RWPE2 (cell line): ENCODE data around the gene MAP3K14.

Experiments used
- ATAC-seq: fragments of 200-7000 bp; cut with Tn5 transposase; 3 replicates; pipeline ENCODE4 v1.9.1; 2021; ENCODE audit warnings: low read depth
- DNase-seq: peaks from one replicate; pipeline ENCODE4 v3.0.0-alpha.2; 2020; ENCODE audit warnings: low spot score
- H3K27ac ChIP-seq: fragments of 450-650 bp; 2 replicates; pipeline ENCODE4 v1.5.1; 2017; ENCODE audit warnings: mild to moderate bottlenecking; ENCODE audit not compliant: poor library complexity, severe bottlenecking
- H3K27me3 ChIP-seq: fragments of 250-450 bp; sonication (Bioruptor Pico); 2 replicates; pipeline ENCODE4 v1.5.1; 2021; ENCODE audit warnings: mild to moderate bottlenecking, moderate library complexity; ENCODE audit not compliant: insufficient read depth, poor library complexity, severe bottlenecking
- H3K36me3 ChIP-seq: fragments of 250-450 bp; sonication (Bioruptor Pico); 2 replicates; pipeline ENCODE4 v1.5.1; 2020; ENCODE audit warnings: low read depth, mild to moderate bottlenecking, moderate library complexity
- H3K4me1 ChIP-seq: fragments of 250-450 bp; sonication (Bioruptor Pico); 2 replicates; pipeline ENCODE4 v1.5.1; 2021; ENCODE audit warnings: mild to moderate bottlenecking, moderate library complexity; ENCODE audit not compliant: insufficient read depth, poor library complexity, severe bottlenecking
- H3K4me3 ChIP-seq: fragments of 250-450 bp; sonication (Bioruptor Pico); 2 replicates; pipeline ENCODE4 v1.5.1; 2021; ENCODE audit warnings: mild to moderate bottlenecking, moderate library complexity; ENCODE audit not compliant: severe bottlenecking
- H3K9me3 ChIP-seq: fragments of 250-450 bp; sonication (Bioruptor Pico); 2 replicates; pipeline ENCODE4 v1.5.1; 2021; ENCODE audit warnings: mild to moderate bottlenecking, moderate library complexity; ENCODE audit not compliant: severe bottlenecking
- TF ChIP-seq, protein P1 (sequence below): fragments of 450-650 bp; IDR thresholded peaks from one replicate; pipeline ENCODE4 v1.5.1; 2017; ENCODE audit warnings: mild to moderate bottlenecking, moderate library complexity; ENCODE audit not compliant: poor library complexity, severe bottlenecking

MAP3K14 gene

DNA sequence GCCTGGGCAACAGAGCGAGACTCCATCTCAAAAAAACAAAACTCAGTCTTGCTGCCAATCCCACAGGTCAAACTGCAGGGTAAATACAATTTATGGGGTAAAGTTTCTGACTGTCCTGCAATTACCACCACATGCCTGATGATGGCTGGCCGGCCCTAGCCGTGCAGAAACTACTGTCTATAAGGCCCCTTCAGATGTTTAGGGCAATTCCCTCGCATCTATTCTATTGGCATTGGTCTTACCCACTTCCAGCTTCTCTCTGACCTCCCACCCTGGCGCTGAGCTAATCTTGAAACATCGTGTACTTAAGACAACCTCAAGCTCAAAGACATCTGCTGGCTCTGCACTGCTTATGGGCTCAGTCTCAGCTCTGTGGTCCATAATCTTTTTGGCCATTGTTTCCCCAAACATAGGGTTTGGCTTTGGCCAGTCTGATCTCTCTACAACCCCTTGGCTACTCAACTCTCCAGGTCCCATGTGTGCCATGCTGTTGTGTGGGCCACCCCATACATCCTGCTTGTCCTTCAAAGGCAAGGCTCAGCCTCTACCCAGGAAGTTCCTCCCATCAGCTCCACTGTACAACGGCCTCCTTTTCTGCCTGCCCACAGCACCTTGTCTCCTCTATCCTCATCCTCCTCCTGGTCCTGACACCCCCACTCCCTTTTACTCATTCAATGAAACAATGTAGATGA lies 16.6 kb downstream of the MAP3K14 start:
- Histone ChIP-seq H3K4me3 (no peak overlapping the region), H3K36me3 (peaks cover 31% of the 10 kb centered on the region), H3K4me1 (peaks cover 49% of the 10 kb centered on the region), H3K27ac (peak overlapping the region; percentile 88), H3K9me3 (no peaks in the 10 kb centered on the region), H3K27me3 (no peaks in the 10 kb centered on the region)
- ATAC-seq: no peak
- TF ChIP-seq, protein P1, sequence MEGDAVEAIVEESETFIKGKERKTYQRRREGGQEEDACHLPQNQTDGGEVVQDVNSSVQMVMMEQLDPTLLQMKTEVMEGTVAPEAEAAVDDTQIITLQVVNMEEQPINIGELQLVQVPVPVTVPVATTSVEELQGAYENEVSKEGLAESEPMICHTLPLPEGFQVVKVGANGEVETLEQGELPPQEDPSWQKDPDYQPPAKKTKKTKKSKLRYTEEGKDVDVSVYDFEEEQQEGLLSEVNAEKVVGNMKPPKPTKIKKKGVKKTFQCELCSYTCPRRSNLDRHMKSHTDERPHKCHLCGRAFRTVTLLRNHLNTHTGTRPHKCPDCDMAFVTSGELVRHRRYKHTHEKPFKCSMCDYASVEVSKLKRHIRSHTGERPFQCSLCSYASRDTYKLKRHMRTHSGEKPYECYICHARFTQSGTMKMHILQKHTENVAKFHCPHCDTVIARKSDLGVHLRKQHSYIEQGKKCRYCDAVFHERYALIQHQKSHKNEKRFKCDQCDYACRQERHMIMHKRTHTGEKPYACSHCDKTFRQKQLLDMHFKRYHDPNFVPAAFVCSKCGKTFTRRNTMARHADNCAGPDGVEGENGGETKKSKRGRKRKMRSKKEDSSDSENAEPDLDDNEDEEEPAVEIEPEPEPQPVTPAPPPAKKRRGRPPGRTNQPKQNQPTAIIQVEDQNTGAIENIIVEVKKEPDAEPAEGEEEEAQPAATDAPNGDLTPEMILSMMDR: no peak
- DNase-seq: no peak

DNA sequence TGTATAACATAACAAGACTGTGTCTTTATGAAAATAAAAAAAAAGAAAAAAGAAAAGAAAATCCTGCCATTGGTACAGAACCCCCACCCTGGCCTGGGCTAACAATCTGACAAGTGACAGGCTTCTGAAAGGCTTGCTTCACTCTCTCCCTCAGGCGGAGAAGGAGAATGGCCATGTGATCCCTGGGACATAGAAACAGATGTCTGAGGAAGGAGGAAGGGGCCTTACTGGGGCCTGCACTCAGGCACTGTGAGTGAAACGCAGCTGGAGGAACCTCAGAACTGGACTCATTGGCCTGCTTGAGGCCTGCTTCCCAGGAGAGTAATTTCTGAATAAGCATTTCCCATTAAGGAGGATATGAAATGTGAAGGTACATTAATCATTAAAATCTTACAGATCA lies 17.5 kb downstream of the MAP3K14 start:
- H3K27me3 ChIP-seq: no peaks in the 10 kb centered on the region
- no peak overlapping the region for H3K4me3 ChIP-seq
- peaks cover 27% of the 10 kb centered on the region for H3K36me3 ChIP-seq
- TF ChIP-seq, protein P1: no peak
- ATAC-seq (no peak), DNase-seq (no peak)
- H3K4me1 ChIP-seq: peaks cover 57% of the 10 kb centered on the region
- no peaks in the 10 kb centered on the region for H3K9me3 ChIP-seq
- peak overlapping the region; percentile 88 for H3K27ac ChIP-seq

DNA sequence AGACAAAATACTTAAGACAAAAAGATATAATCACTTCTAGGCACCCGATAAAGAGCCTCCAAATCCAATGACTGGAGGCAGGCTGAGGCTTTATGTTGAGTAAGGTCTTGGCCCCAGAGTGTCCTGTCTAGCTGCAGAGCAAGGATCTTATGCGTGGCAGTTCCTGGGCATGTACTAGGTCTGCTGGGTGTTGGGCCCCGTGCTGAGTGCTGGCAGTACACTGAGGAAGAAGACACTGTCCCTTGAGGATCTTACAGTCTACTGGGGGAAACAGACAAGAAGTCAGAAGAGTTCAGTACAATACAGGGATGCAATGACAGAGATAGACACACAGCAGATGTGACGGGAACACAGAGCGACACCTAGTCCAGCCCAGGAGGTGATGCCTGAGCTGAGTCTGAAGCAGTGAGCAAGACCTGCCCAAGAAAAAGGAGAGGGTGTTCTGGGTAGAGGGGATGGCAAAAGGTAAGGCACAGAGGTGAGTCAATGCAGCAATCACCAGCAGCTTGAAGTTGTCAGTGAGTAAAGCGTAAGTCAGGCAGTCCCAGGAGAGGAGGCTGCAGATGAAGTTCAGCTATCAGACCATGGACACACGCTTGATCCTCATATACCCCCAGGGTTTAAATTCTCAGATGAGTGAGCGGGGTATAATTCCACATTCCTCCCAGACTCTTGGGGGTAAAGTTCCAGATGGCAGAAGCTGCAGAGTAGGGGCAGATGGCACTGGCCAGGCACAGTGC lies 18.1 kb downstream of the MAP3K14 start:
- ATAC-seq (peak; percentile 66), DNase-seq (no peak)
- Histone ChIP-seq H3K27ac (peak overlapping the region; percentile 88), H3K27me3 (no peaks in the 10 kb centered on the region), H3K4me3 (no peak overlapping the region), H3K9me3 (no peaks in the 10 kb centered on the region), H3K36me3 (peaks cover 23% of the 10 kb centered on the region), H3K4me1 (peaks cover 64% of the 10 kb centered on the region)
- TF ChIP-seq, protein P1: no peak

DNA sequence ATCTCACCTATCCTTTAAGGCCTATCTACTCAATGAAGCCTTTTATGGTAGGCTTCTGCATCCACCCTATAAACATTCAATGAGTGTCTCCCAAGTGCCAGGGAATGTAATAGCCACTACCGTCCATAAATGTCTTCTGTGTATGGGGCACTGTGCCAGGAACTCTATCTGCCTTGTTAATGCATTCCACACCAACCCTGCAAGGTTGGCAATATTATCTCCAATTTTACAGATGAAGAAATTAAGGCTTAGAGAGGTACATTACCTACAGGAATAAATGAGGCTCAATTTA lies 20.0 kb downstream of the MAP3K14 start:
- Histone ChIP-seq H3K4me1 (peaks cover 66% of the 10 kb centered on the region), H3K36me3 (peaks cover 29% of the 10 kb centered on the region), H3K27me3 (no peaks in the 10 kb centered on the region), H3K4me3 (no peak overlapping the region), H3K9me3 (no peaks in the 10 kb centered on the region), H3K27ac (peak overlapping the region; percentile 88)
- DNase-seq (no peak), ATAC-seq (no peak)
- TF ChIP-seq, protein P1: no peak
